Epidermal melanocyte (primary cell): Measurements from ENCODE around the gene MYO18A.
A peak's percentile ranks its signal among the peaks of the same experiment; 100 is the strongest.
"Not testable (repeated sequence)": the region's sequence is repeated elsewhere in the genome, so short reads cannot be mapped to it uniquely, and the experiment has no call there.

Source experiments
- DNase-seq: peaks from one replicate; pipeline ENCODE4 v3.0.0; 2011; ENCODE audit warnings: low spot score; ENCODE audit not compliant: insufficient read length

MYO18A gene

GRCh38 chr17:29149431-29150064 lies 30.6 kb downstream of the MYO18A start:
- DNase-seq: no peak

GRCh38 chr17:29148790-29149430 lies 31.3 kb downstream of the MYO18A start:
- peak; percentile 66 for DNase-seq

- no peak for DNase-seq
Observed at GRCh38 chr17:29148257-29148789, 31.9 kb downstream of the MYO18A start.

GRCh38 chr17:29147682-29148081 lies 32.5 kb downstream of the MYO18A start:
- no peak for DNase-seq

- DNase-seq: not testable (repeated sequence)
Observed at GRCh38 chr17:29147228-29147627, 33.0 kb downstream of the MYO18A start.

GRCh38 chr17:29146369-29146972 lies 33.7 kb downstream of the MYO18A start:
- no peak for DNase-seq

- DNase-seq: no peak
Observed at GRCh38 chr17:29145289-29146073, 34.7 kb downstream of the MYO18A start.

GRCh38 chr17:29143894-29144293 lies 36.3 kb downstream of the MYO18A start:
- no peak for DNase-seq

GRCh38 chr17:29141514-29141876 lies 38.7 kb downstream of the MYO18A start:
- DNase-seq: no peak

- no peak for DNase-seq
Observed at GRCh38 chr17:29140631-29141513, 39.3 kb downstream of the MYO18A start.

GRCh38 chr17:29140051-29140621 lies 40.1 kb downstream of the MYO18A start:
- no peak for DNase-seq

- DNase-seq: no peak
Observed at GRCh38 chr17:29138971-29139691, 41.1 kb downstream of the MYO18A start.

- no peak for DNase-seq
Observed at GRCh38 chr17:29138184-29138955, 41.8 kb downstream of the MYO18A start.

GRCh38 chr17:29136998-29137730 lies 43.0 kb downstream of the MYO18A start:
- no peak for DNase-seq

- no peak for DNase-seq
Observed at GRCh38 chr17:29135464-29135863, 44.7 kb downstream of the MYO18A start.

GRCh38 chr17:29133121-29133713 lies 47.0 kb downstream of the MYO18A start:
- DNase-seq: no peak

- no peak for DNase-seq
Observed at GRCh38 chr17:29131814-29132682, 48.1 kb downstream of the MYO18A start.
